Activated CD8-positive, alpha-beta memory T cell treated with anti-CD3 and anti-CD28 coated beads for 1 hour (primary cell): Measurements from ENCODE around the gene ETV6.

ENCODE experiments used
- DNase-seq, 2 donors: peaks; one replicate each; pipeline ENCODE4 v3.0.0-alpha.2; 2020; ENCODE audit warnings: low read depth in 1 of 2; ENCODE audit errors: extremely low read depth in 1 of 2

The ETV6 gene

DNA sequence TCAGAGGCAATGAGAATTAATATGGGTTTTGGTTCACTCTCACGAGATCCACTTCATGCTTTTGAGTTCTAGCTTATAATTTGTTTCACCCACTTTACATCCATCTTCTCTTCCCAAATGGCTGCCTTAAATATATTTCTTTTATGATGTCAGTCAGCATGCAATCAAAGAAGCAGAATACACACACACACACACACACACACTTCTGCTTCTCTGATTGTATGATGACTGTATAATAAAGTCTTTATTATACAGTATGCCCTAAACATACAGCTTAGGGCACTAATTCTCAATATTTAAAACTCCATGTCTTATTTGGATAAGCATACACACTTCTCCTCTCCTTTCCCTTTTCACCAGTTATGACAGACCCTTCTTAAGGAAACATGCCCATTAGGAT, 6.7 kb upstream of the ETV6 start:
- DNase-seq = no peak

DNA sequence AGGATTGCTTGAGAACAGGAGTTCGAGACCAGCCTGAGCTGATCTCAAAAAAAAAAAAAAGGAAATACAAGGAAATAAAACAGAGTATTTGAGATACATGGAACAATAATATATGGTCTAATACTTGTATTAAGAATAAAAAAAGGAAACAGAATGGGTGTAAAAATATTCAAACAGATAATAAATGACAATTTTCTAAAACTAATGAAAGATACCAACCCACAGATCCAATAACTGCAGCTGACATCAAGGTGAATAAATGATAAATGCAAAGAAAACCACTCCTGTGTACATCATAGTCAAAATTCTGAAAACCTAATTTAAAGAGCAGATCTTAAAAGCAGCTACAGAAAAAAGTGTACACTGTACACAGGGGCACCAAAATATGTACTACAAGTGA, 4.1 kb upstream of the ETV6 start:
- DNase-seq = no peak

DNA sequence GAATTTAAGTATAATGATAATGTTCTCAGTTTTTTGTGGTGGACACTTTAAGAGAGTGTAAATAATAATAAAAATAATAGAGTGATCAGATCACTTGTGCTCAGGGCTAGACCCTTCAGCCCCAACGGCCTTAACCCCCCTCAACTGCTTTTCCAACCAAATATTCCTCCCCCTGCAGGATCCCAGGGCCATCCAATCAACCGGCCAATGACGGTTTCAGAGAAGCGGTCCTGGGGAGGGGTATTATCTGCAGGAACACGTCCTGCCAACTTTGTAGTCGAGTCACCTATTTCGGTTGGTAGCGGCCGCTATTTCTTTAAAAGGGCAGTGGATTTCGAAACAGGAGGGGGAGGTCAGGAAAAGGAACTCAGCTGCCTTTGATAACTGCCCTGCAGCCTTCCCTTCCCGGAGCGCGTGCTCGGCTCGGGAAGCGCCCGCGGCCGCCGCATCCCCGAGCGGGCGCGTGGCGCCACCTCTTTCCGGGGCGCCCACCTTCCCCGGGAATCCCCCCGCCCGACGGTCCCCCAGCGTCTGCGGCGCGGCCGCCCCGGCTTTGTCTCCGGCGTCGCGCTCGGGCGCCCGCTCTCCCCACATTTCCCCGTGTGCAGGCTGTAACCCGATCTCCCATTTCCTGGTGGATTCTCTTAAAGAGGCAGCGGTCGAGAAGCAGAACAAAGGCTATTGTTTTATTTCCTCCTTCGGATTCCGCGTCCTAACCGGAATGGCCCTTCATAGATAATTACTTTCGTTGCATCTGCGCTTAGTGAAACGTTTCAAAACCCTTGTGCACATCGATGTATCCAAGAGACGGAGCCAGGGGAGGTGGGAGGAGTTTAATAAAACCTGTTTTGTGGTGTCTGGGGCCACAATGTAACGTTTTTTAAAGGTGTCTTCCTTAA, 711 bp upstream of the ETV6 start:
- DNase-seq = peak in 1 of 2 donors; percentile 44

DNA sequence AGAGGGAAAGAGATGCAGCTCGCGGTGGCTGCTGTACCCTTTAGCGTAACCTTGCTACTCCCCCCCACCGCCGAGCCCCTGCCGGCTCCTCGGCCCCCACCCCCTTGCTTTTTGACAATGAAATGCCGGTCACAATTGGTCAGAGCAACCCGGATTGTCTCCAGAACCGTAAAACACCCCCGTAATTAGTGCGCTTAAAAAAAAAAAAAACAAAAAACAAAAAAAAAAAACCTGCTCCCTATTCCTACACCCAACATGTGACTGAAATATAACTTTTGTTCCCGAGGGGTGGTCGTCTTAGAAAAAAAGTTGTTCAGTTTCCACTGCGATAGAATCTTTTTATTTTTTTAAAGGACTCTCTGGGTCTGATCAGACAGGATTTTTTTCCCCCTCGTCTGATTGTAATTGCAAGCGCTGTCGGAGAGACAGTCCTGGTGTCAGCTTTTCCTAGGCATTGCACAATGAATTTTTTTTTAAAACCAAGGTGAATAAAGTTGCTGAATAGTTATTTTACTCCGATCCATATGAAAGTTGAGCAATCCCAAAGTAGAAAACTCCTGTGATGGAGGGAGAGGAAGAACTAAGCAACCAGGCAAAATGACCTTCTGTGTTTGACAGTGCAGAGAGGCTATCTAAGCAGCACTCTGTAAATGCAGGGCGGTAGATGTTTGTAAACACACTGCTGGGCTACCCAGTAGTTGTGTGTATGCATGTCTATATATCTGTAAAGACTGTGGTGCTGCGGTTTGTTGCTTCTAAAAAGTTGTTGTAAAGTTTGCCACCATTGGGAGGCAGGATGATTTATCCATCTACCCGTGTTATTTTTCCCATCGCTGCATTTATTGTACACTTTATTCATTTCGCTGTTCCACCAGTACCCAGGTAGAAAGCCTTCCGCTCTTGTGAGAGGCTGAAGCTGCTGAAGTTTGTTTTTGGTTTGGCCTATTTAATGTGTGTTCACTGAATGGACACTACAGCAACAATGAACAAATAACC, 1.1 kb downstream of the ETV6 start:
- no peak for DNase-seq

DNA sequence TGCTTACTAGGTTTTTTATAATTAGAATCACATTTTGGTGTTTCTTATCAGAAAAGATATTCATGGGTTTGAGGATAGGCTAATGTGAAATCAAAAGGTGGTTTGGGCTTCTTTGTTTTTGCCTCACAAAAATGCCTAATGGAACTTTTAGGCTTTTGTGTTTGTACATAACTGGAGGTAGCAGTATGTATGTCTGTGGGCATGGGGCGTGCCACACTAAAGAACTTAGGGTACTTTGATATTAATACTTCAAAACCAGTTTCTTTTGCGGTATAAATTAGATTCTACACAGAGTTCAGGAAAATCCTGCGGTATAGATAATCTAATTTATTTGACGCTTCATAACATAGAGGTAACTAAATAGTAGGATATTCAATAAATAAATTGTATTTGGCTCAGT, 1.9 kb downstream of the ETV6 start:
- no peak for DNase-seq

DNA sequence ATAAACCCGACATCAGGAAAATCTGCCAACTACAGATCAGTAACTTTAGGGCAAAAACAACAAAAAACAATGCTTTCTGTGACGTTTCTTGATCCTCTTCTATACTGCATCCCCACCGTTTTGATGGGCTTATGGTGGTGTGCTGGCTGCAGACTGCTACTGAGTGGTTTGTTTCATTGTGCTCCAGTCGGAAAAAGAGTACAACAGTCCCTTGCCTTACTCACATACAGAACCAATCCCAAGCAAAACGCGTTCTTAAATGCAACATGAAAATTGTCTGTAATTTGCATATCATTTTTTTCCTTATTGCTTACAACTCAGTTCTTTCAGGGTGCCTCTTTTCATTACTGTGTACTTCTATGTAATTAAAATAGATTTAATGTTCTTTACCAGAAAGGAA, 2.3 kb downstream of the ETV6 start:
- no peak for DNase-seq

DNA sequence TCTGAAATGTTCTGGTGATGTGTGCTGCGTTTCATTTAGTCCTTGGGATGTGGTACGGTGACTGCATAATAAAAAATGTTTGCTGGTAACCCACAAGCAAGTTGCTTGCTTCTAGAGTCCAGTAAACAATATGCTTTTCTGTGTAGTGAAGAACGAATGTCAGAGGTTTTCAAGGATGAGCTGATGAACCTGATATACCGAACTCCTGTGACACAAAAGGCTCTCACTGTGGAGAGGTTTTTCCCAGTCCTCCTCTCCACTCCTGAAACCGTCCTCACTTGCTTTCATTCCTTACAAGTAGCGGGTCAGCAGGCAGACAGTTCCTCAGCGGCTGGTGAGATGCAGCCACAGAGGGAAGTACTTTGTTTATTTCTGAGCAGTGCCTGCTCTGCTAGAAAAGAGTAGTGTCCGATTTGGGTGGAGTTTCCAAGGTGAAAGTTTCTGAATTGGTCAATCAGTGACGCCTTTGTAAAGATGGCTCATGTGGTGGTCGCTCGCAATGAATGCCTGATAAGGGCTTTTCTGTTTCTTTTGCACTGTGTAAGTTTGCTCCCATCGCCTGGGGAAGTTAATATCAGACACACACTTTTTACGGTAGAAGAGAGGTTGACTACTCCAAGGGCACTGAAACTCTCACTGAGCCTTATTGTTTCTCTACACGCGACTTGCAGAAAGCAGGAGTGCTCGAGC, 3.0 kb downstream of the ETV6 start:
- DNase-seq = no peak

DNA sequence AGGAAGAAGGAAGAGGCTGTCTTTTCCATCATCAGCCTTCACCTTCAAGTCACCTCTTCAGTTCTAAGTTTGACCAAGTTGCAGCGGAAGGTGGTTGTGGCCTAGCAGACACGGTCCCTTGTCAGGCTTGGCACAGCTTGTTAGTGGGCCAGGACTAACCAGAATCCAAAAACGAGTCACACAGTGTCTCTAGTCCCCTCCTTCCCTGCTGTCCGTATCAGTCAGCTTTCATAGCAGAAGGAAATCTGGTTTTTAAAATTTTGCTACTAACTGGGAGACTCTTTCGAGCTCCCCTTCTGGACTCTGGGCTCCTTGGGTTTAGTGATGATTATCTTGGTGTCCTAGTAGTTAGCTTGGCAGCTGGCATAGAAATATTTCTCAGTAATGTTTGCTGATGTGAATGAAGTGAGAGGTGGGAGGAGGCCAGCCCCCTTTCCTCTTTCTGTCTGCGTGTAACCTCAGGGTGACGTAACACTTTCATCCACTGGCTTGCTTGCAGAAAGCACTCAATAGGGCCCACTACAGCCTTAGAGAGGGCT, 3.8 kb downstream of the ETV6 start:
- DNase-seq = no peak

DNA sequence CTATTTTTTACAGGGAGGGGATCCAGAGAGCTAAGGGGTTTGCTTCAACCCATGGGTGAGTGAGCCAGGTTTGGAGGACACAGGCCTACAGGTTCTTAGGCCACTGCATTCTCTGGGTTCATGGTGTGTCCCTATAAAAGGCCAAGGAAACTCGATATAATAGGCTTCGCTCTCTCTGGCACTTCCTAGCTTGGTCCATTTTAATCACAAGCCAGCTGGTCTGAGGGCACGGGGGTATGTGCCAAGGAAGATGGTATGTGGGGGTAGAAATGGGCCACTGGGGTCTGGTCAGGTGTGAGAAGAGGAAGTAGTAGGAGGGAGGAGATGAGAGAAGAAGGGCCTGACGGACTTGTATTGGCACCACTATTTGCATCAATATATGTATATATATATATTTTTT, 4.9 kb downstream of the ETV6 start:
- DNase-seq = no peak

DNA sequence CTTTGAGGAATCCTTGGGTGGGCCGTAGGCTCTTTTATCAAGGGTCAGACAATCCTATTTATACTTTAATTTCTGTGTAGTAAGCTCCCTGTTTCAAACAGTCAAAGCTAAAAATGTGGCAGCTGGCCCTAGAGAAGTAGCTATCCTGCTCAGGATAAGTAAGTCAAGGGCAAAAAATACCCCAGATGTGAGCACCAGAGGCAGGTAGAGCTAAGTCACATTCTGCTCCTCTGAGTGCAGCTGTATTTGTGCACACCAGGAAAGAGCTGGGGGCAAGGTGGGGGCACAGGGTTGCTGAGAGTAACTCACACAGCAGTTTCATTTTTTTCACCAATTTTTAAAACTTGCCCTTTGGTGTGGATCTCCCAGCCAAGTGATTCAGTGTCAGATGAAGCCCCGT, 5.3 kb downstream of the ETV6 start:
- DNase-seq = no peak

DNA sequence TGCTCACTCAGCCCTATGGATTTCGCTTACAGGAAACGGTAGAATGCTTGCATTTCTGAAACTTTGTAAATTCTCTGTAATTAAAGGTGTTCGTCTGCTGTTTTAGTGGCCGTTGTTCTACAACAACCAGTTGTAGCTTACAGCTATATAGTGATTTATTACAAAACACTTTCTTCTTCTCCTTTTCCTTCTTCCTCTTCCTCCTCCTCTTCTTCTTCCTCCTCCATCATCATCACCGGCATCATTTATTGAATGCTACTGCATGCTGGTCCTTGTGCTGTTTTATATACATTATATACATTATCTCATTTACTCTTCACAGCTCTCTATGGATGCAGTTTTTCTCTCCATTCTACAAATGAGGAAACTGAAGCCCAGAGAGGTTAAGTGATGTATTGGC, 6.4 kb downstream of the ETV6 start:
- no peak for DNase-seq

DNA sequence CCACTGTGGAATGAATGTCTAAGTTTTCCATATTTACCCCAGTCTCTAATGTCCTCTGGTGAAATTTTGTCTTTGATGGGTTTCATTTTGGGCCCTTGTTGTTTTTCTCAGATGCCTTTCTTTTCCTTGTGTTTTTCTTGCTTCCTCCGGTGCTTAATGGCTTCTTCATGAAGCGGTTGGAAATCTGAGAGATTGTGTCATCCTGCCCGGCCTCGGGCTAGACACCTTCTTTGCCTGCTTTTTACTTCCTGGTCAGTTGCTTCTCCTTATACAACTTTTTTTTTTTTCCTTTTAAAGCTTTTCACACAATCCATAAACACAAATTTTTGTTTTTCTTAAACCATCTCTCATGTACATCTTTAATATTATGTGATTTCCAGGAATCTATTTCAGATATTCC, 7.1 kb downstream of the ETV6 start:
- DNase-seq = no peak

DNA sequence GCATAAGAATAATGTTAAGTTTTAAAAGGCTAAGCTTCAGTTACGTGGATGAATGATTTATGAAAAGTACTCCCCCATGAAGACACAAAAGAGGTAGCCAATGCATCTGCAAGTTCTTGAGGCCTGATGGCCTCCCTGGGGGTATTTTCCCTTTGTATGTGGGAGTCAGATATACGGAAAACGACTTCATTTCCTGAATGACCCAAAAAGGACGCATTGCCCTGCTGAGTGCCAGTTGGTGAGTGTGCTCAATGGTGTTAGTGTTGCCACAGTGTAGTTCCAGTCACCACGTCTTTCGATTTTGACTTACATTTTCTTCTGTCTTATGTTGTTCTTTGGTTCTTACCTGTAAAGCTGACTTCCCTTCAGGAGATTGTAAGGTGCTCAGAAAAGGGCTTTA, 8.0 kb downstream of the ETV6 start:
- DNase-seq = no peak

DNA sequence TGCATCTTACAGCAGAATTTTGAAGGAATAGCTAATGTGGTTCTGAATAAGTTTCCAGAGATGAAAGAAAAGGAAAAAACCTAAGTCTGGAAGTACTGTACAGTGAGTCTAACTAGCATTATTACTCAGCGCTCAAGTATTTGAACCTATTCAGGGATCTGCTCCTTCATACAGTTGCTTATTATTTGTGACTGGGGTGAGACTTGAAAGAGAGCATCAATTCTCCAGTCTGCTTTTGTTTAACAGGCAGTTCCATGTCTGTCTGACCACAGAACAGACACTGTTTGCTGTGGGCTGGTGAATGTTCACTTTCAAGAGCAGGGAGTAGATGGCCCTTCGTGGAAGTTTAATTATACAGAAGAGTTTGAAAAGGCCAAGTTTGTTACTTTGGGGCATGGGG, 9.3 kb downstream of the ETV6 start:
- no peak for DNase-seq

DNA sequence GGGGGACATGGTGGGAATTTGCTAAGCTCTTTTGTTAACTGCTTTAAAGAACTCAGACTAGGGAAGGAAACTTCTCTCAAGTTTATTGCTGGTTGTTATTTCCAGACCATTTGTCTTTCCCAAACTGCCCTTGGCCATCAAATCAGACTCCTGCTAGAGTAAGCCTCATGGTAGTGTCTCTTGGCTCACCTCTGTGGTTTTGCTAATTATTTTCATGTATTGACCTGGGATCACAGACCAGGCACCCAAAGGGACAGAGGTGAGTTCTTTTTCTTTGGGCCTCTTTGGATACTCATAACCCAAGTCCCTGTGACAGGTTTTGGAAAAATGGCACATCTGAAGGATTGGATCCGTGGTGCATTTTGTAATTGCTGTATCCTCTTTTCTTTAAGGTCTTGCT, 11.2 kb downstream of the ETV6 start:
- DNase-seq = no peak

DNA sequence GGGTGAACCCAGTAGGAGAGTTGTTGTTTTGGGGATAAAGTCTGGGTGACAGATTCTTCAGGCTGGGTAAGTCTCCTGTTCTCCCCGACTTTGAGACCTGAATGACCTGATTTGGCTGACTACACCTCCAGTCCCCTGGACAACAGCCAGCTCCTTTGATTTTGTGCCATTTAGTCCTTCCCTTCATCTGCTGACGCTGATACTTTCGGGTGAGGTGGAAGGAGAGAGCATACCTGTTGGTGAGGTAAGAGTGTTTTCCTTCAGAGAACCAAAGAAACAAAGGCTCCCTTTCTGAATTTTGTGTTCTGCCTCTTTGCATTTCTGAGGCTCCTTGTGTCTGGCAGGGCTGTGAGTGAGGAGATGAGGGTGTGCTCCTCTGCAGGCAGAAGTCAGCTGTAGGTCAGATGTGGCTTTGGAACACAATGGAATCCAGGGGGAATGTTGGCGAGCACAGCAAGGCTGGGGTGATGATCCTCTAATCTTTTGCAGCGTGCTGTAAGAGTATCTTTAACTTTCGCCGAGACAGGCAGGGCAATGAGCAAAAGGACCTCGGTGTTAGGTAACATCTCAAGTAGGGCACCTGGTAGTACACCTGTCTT, 12.1 kb downstream of the ETV6 start:
- no peak for DNase-seq

DNA sequence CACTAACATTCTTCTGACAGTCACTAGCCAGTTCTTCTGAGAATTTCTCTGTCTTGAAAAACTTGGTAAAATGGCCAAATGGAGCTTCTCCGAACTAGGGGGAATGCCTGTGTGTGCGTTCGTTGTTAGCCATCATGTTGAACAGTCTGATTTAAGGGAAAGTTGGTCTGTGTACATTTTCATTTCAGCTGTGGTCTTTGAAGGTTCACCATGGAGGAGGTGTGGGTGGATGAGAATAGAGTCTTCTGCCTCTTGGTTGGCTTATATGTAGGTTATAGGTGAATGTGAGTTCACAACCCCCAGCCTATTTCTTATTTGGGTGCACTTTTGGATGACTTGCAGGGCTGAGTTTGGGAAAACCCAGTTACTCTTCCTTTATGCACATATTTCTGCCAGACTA, 12.9 kb downstream of the ETV6 start:
- no peak for DNase-seq

DNA sequence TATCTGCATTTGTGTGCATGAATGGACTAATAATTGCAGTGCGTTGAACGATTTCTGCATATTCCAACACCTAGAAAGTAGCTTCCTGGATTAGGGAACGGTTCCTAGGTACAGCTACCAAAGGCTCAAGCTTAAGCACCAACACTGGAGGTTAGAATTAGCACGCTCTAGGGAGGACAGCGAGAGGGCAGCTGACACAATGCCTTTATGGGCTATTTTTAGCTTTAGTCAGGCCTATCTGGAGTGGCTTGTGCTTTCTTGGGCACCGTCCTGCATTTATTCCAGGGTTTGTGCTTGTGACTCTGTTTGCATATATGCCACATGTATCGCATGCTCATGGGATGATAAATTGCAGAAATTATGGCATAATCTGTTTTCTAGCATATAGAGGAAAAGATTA, 13.7 kb downstream of the ETV6 start:
- DNase-seq = no peak

DNA sequence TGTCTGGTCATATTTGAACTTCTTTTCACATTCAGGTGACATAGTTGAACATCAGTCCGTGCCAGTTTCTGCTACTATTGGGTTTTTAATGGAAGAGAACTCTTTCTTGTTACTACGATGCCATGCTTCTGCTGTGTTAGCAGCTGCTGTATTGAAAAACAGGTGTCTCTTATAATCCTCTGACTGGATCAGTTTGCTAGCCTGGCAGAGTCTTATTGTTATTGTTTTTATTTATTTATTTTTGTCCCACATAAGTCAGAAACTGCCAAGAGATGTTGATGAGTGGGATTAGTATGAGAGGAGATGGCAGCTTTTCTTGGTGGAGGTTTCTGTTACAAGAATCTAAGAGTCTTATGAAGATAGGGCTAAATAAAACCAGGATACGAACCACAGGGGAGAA, 14.6 kb downstream of the ETV6 start:
- DNase-seq = no peak
